GM19468 (cell line): ENCODE results near the gene SFXN2.
"Not testable (repeated sequence)": the region's sequence is repeated elsewhere in the genome, so short reads cannot be mapped to it uniquely, and the experiment has no call there.

Experiments used
- ATAC-seq: cut with Tn5 transposase; IDR thresholded peaks from one replicate; pipeline ENCODE4 v1.9.1; 2021; ENCODE audit warnings: mild to moderate bottlenecking, moderate library complexity, moderate number of reproducible peaks; ENCODE audit not compliant: unreplicated experiment; ENCODE audit errors: extremely low read depth

Gene SFXN2

GRCh38 chr10:102716900-102717565 lies 2.6 kb downstream of the SFXN2 start:
- ATAC-seq: not testable (repeated sequence)

GRCh38 chr10:102718220-102718619 lies 3.8 kb downstream of the SFXN2 start:
- ATAC-seq: no peak

GRCh38 chr10:102720337-102720736 lies 5.9 kb downstream of the SFXN2 start:
- no peak for ATAC-seq

GRCh38 chr10:102720775-102721301 lies 6.4 kb downstream of the SFXN2 start:
- ATAC-seq: no peak

- ATAC-seq: no peak
Observed at GRCh38 chr10:102721954-102722353, 7.5 kb downstream of the SFXN2 start.

GRCh38 chr10:102723989-102724388 lies 9.6 kb downstream of the SFXN2 start:
- ATAC-seq: no peak

- ATAC-seq: no peak
Observed at GRCh38 chr10:102726274-102726673, 11.8 kb downstream of the SFXN2 start.

GRCh38 chr10:102727037-102727818 lies 12.8 kb downstream of the SFXN2 start:
- no peak for ATAC-seq

- no peak for ATAC-seq
Observed at GRCh38 chr10:102729029-102730026, 14.9 kb downstream of the SFXN2 start.

GRCh38 chr10:102731222-102731800 lies 16.9 kb downstream of the SFXN2 start:
- no peak for ATAC-seq

GRCh38 chr10:102732661-102733060 lies 18.2 kb downstream of the SFXN2 start:
- ATAC-seq: no peak

- no peak for ATAC-seq
Observed at GRCh38 chr10:102735065-102735562, 20.7 kb downstream of the SFXN2 start.

GRCh38 chr10:102738692-102739121 lies 24.3 kb downstream of the SFXN2 start:
- no peak for ATAC-seq

- ATAC-seq: no peak
Observed at GRCh38 chr10:102740229-102740628, 25.8 kb downstream of the SFXN2 start.

- ATAC-seq: no peak
Observed at GRCh38 chr10:102741726-102742237, 27.3 kb downstream of the SFXN2 start.

GRCh38 chr10:102742313-102742712 lies 27.9 kb downstream of the SFXN2 start:
- ATAC-seq: not testable (repeated sequence)

GRCh38 chr10:102743078-102743587 lies 28.7 kb downstream of the SFXN2 start:
- ATAC-seq: no peak

- peak; percentile 96 for ATAC-seq
Observed at GRCh38 chr10:102743588-102744373, 29.3 kb downstream of the SFXN2 start, which contains the start of gene WBP1L. TSS of gene WBP1L (plus strand) at chr10:102743948. CDS start at chr10:102744054, 106 bp downstream.
